Measurements from ENCODE around the gene SLC49A3. TPM values are rescaled to one million over a fixed set of nuclear protein-coding genes. Genes with fewer than 3 reads are reported as not detected.

Gene SLC49A3
- total and polyA plus RNA-seq, 2 of the 13 experiments (the other 11 are each of a cell fraction or from before 2014, with no cell fraction given): 0.07 to 0.17 TPM

DNA sequence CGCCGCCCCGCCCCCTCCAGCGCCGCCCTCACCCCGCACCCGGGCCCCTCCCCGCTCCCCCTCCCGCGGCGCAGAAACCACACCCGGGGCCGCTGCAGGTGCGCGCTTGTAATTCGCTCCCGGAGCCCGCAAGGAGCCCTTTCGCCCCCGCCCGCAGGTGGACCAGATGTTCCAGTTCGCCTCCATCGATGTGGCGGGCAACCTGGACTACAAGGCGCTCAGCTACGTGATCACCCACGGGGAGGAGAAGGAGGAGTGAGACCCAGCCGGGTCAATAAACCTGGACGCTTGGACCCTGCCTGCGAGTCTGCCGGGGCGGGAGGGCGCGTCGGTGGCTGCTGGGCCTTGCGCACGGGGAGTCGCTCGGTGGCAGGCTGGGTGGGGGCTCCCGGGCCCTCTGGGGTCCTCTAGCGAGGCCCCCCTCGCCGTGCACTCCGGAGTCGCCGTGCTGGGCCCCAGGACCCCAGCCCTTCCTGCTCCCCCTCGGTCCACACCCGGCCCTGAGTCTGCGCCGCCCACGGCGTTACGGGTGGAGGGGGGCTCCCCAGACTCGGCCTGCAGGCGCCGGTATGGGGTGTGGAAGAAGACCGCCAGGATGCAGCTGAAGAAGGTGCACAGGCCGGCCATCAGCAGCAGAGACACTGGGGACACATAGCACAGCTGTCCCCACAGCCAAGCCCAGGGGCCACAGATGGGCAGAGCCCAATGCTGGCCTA lies 7.1 kb downstream of the SLC49A3 start (continued):
- TF ChIP-seq, protein P1, sequence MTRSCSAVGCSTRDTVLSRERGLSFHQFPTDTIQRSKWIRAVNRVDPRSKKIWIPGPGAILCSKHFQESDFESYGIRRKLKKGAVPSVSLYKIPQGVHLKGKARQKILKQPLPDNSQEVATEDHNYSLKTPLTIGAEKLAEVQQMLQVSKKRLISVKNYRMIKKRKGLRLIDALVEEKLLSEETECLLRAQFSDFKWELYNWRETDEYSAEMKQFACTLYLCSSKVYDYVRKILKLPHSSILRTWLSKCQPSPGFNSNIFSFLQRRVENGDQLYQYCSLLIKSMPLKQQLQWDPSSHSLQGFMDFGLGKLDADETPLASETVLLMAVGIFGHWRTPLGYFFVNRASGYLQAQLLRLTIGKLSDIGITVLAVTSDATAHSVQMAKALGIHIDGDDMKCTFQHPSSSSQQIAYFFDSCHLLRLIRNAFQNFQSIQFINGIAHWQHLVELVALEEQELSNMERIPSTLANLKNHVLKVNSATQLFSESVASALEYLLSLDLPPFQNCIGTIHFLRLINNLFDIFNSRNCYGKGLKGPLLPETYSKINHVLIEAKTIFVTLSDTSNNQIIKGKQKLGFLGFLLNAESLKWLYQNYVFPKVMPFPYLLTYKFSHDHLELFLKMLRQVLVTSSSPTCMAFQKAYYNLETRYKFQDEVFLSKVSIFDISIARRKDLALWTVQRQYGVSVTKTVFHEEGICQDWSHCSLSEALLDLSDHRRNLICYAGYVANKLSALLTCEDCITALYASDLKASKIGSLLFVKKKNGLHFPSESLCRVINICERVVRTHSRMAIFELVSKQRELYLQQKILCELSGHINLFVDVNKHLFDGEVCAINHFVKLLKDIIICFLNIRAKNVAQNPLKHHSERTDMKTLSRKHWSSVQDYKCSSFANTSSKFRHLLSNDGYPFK (CRISPR knock-in tag; IDR thresholded peaks at IDR 0.05; ENCODE audit: borderline replicate concordance): no peak
- no peak for TF ChIP-seq IRF2 (CRISPR knock-in tag; IDR thresholded peaks at IDR 0.05)
- peak; percentile 61 for TF ChIP-seq ZFX (CRISPR knock-in tag; IDR thresholded peaks at IDR 0.05; ENCODE audit: low read depth)
- peak; percentile 22; the same call in 1 of the 2 replicates for TF ChIP-seq GABPB1 (CRISPR knock-in tag; IDR thresholded peaks at IDR 0.05)
- no peak for TF ChIP-seq ZNF343 (CRISPR knock-in tag; IDR thresholded peaks at IDR 0.05)
- TF ChIP-seq TAF15 (IDR thresholded peaks at IDR 0.05; ENCODE audit: low read depth, low read length, poor library complexity, severe bottlenecking): no peak
- TF ChIP-seq, protein P2, sequence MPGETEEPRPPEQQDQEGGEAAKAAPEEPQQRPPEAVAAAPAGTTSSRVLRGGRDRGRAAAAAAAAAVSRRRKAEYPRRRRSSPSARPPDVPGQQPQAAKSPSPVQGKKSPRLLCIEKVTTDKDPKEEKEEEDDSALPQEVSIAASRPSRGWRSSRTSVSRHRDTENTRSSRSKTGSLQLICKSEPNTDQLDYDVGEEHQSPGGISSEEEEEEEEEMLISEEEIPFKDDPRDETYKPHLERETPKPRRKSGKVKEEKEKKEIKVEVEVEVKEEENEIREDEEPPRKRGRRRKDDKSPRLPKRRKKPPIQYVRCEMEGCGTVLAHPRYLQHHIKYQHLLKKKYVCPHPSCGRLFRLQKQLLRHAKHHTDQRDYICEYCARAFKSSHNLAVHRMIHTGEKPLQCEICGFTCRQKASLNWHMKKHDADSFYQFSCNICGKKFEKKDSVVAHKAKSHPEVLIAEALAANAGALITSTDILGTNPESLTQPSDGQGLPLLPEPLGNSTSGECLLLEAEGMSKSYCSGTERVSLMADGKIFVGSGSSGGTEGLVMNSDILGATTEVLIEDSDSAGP (CRISPR knock-in tag; IDR thresholded peaks at IDR 0.05; ENCODE audit: borderline replicate concordance): no peak
- no peak for TF ChIP-seq RAD51 (IDR thresholded peaks at IDR 0.05; ENCODE audit: borderline replicate concordance)
- no peak for TF ChIP-seq ZNF720 (CRISPR knock-in tag; IDR thresholded peaks at IDR 0.05)
- no peak for TF ChIP-seq ZNF224 (CRISPR knock-in tag; IDR thresholded peaks at IDR 0.05)
- no peak for TF ChIP-seq SIX1 (CRISPR knock-in tag; IDR thresholded peaks at IDR 0.05; ENCODE audit: borderline replicate concordance)
- TF ChIP-seq HNF4A (CRISPR knock-in tag; IDR thresholded peaks at IDR 0.05): peak; percentile 58
- no peak for TF ChIP-seq SMC3 (IDR thresholded peaks at IDR 0.05; ENCODE audit: low read length)
- TF ChIP-seq GTF3A (CRISPR knock-in tag; conservative IDR thresholded peaks at IDR 0.05): no peak
- no peak for TF ChIP-seq ZNF567 (CRISPR knock-in tag; IDR thresholded peaks at IDR 0.05; ENCODE audit: borderline replicate concordance)
- TF ChIP-seq ZC3H13 (CRISPR knock-in tag; IDR thresholded peaks at IDR 0.05): peak; percentile 76
- peak; percentile 24; the same call in 1 of the 2 replicates for TF ChIP-seq NPAS2 (CRISPR knock-in tag; IDR thresholded peaks at IDR 0.05; ENCODE audit: borderline replicate concordance)
- peak; percentile 30; the same call in 1 of the 2 replicates for TF ChIP-seq KDM3A (CRISPR knock-in tag; IDR thresholded peaks at IDR 0.05; ENCODE audit: low read depth)
- TF ChIP-seq, protein P3, sequence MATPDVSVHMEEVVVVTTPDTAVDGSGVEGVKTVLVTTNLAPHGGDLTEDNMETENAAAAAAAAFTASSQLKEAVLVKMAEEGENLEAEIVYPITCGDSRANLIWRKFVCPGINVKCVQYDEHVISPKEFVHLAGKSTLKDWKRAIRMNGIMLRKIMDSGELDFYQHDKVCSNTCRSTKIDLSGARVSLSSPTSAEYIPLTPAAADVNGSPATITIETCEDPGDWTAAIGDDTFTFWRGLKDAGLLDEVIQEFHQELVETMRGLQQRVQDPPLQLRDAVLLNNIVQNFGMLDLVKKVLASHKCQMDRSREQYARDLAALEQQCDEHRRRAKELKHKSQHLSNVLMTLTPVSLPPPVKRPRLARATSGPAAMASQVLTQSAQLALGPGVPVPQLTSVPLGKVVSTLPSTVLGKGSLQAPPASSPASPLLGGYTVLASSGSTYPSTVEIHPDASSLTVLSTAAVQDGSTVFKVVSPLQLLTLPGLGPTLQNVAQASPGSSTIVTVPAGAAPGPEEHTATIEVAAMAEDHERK (CRISPR knock-in tag; IDR thresholded peaks at IDR 0.05; ENCODE audit: low read depth): no peak
- TF ChIP-seq ELF3 (CRISPR knock-in tag; IDR thresholded peaks at IDR 0.05): no peak
- no peak for TF ChIP-seq KAT8 (CRISPR knock-in tag; IDR thresholded peaks at IDR 0.05)
- no peak for TF ChIP-seq ZNF883 (CRISPR knock-in tag; IDR thresholded peaks at IDR 0.05; ENCODE audit: not compliant biosample characterization)
- no peak for TF ChIP-seq WIZ (CRISPR knock-in tag; IDR thresholded peaks at IDR 0.05)
- TF ChIP-seq NR2F6 (IDR thresholded peaks at IDR 0.05): no peak
- no peak for TF ChIP-seq NR2F6 (CRISPR knock-in tag; IDR thresholded peaks at IDR 0.05)
